Adrenal gland (tissue), 12 donors: ENCODE data around the gene WASL. TPM values are rescaled to one million over a fixed set of nuclear protein-coding genes. Genes with fewer than 3 reads are reported as not detected.

Experiments used
- DNase-seq, 7 donors: peaks; one replicate each; pipeline ENCODE4 v3.0.0-alpha.2; 2019 to 2020
- H3K27ac ChIP-seq, 5 donors: fragments of 200-600 bp; sonication (generic) in 4 of 5; 1 replicate in 3 of 5; 2 replicates in 2 of 5; pipeline versions ENCODE4 v1.5.1 to v1.8.0; 2016 to 2020; ENCODE audit warnings: mild to moderate bottlenecking in 1 of 5
- H3K27me3 ChIP-seq: fragments of 200-600 bp; 2 replicates; pipeline ENCODE4 v1.8.0; 2021
- H3K36me3 ChIP-seq, 2 donors: fragments of 200-600 bp; replicated peaks in 1 of 2; 1 replicate in 1 of 2; 2 replicates in 1 of 2; pipeline versions ENCODE4 v1.5.1 to v1.8.0; 2018 to 2022
- H3K4me1 ChIP-seq, 2 donors: fragments of 200-600 bp; replicated peaks in 1 of 2; 1 replicate in 1 of 2; 2 replicates in 1 of 2; pipeline versions ENCODE4 v1.5.1 to v1.8.0; 2018 to 2021
- H3K4me3 ChIP-seq, 4 donors: fragments of 200-600 bp; sonication (generic) in 3 of 4; one replicate each; pipeline ENCODE4 v1.5.1; 2016 to 2018
- H3K9me3 ChIP-seq, 3 donors: fragments of 200-600 bp; sonication (generic) in 1 of 3; replicated peaks in 1 of 3; 1 replicate in 2 of 3; 2 replicates in 1 of 3; pipeline versions ENCODE4 v1.5.1 to v1.8.0; 2016 to 2021
- POLR2A ChIP-seq, 2 donors: fragments of 450-650 bp; IDR thresholded peaks; one replicate each; pipeline ENCODE4 v1.6.1; 2017; ENCODE audit warnings: antibody characterized with exemption in 2 of 2, mild to moderate bottlenecking in 2 of 2, moderate library complexity in 1 of 2
- WGBS, 4 donors: extraction: QIAGEN DNeasy Blood & Tissue Kit in 2 of 4; methylation state at CpG; one replicate each; pipeline versions ENCODE4 v1.1.5 to v1.1.7; 2013 to 2017; 5-methylcytosine and 5-hydroxymethylcytosine counted together
- intact Hi-C, 2 donors: fragments of 100-400 bp; cut with DNase I; formaldehyde crosslinking; loops; one replicate each; pipeline versions ENCODE4 v1.14.1 to v1.15.0; 2022 to 2023
- polyA plus RNA-seq, 3 donors: library from polyadenylated mRNA; stranded (reverse); fragments of 200-250 nt in 2 of 3; fragments of 350-450 nt in 1 of 3; fragmentation: Illumina TruSeq in 1 of 3; extraction: RNeasy Lipid Tissue Mini Kit (QIAGEN cat#74804) in 1 of 3; gene quantifications; one replicate each; pipeline ENCODE4 v1.2.3, GENCODE V29; 2013 to 2014
- total RNA-seq, 9 donors: library from RNA; depleted of rRNA in 4 of 9; stranded (reverse); fragments of >200 nt in 4 of 9; fragments of 120-200 nt in 1 of 9; fragmentation: NEBNext Ultra II Directional in 1 of 9; extraction: Animal tissue kit (Norgen Biotek cat#: 25700) in 1 of 9; gene quantifications; one replicate each; pipeline versions ENCODE4 v1.1.0 to v1.2.4, GENCODE V29; 2013 to 2023
- TF ChIP-seq, protein P1 (sequence below), 6 experiments: fragments of 450-650 bp in 4 of 6; fragments of 200-600 bp in 2 of 6; sonication (generic) in 1 of 6; IDR thresholded peaks; 1 replicate in 5 of 6; 2 replicates in 1 of 6; pipeline versions ENCODE4 v1.5.1 to v1.8.0; 2016 to 2021; ENCODE audit warnings: antibody characterized with exemption in 6 of 6, mild to moderate bottlenecking in 2 of 6, moderate library complexity in 1 of 6
- donor health status: healthy with polysubstance abuse.
- donor health status: Bipolar disorder and iron deficiency.
- donor health status: DM: yes; HTN: yes; CAD: no.
- donor health status: DM: no; HTN: no; CAD: no.
- donor health status: DM: no; HTN: no; CAD: no.
- donor health status: DM: yes; HTN: yes; CAD: no.

Gene WASL
- total and polyA plus RNA-seq, 12 donors, result 12.2 to 52.1 (median 33.1) TPM

DNA sequence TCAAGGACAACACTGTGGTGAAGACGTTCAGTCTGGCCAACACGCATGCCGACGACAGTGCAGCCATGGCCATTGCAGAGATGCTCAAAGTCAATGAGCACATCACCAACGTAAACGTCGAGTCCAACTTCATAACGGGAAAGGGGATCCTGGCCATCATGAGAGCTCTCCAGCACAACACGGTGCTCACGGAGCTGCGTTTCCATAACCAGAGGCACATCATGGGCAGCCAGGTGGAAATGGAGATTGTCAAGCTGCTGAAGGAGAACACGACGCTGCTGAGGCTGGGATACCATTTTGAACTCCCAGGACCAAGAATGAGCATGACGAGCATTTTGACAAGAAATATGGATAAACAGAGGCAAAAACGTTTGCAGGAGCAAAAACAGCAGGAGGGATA lies 86.5 kb downstream of the WASL start:
- Histone ChIP-seq H3K9me3 (no peaks in the 10 kb centered on the region), H3K4me3 (no peak overlapping the region), H3K36me3 (no peaks in the 10 kb centered on the region), H3K27me3 (no peaks in the 10 kb centered on the region), H3K27ac (no peak overlapping the region), H3K4me1 (no peaks in the 10 kb centered on the region)
- 88 to 92% (median 89%) methylated on average over 15 of the region's 15 CpGs for WGBS, 4 donors
- intact Hi-C loops, result no loop called here
- DNase-seq, result no peak
- TF ChIP-seq, protein P1, sequence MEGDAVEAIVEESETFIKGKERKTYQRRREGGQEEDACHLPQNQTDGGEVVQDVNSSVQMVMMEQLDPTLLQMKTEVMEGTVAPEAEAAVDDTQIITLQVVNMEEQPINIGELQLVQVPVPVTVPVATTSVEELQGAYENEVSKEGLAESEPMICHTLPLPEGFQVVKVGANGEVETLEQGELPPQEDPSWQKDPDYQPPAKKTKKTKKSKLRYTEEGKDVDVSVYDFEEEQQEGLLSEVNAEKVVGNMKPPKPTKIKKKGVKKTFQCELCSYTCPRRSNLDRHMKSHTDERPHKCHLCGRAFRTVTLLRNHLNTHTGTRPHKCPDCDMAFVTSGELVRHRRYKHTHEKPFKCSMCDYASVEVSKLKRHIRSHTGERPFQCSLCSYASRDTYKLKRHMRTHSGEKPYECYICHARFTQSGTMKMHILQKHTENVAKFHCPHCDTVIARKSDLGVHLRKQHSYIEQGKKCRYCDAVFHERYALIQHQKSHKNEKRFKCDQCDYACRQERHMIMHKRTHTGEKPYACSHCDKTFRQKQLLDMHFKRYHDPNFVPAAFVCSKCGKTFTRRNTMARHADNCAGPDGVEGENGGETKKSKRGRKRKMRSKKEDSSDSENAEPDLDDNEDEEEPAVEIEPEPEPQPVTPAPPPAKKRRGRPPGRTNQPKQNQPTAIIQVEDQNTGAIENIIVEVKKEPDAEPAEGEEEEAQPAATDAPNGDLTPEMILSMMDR (IDR thresholded peaks at IDR 0.05), result no peak
- no peak for TF ChIP-seq POLR2A (IDR thresholded peaks at IDR 0.05)

DNA sequence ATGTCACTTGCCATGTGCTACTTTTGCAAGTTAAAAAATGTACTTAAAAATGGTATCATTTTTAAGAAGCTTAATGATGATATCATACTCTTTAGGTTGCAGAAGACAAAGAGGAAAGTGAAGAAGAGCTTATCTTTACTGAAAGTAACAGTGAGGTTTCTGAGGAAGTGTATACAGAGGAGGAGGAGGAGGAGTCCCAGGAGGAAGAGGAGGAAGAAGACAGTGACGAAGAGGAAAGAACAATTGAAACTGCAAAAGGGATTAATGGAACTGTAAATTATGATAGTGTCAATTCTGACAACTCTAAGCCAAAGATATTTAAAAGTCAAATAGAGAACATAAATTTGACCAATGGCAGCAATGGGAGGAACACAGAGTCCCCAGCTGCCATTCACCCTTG lies 87.0 kb downstream of the WASL start:
- no peaks in the 10 kb centered on the region for H3K9me3 ChIP-seq
- no peaks in the 10 kb centered on the region for H3K4me1 ChIP-seq
- H3K36me3 ChIP-seq, result no peaks in the 10 kb centered on the region
- TF ChIP-seq, protein P1 (IDR thresholded peaks at IDR 0.05), result no peak
- TF ChIP-seq POLR2A (IDR thresholded peaks at IDR 0.05), result no peak
- 62 to 89% (median 76%) methylated on average over 1 of the region's 1 CpG for WGBS, 4 donors
- DNase-seq, result no peak
- H3K4me3 ChIP-seq, result no peak overlapping the region
- no peak overlapping the region for H3K27ac ChIP-seq
- no peaks in the 10 kb centered on the region for H3K27me3 ChIP-seq
- intact Hi-C loops, result no loop called here

DNA sequence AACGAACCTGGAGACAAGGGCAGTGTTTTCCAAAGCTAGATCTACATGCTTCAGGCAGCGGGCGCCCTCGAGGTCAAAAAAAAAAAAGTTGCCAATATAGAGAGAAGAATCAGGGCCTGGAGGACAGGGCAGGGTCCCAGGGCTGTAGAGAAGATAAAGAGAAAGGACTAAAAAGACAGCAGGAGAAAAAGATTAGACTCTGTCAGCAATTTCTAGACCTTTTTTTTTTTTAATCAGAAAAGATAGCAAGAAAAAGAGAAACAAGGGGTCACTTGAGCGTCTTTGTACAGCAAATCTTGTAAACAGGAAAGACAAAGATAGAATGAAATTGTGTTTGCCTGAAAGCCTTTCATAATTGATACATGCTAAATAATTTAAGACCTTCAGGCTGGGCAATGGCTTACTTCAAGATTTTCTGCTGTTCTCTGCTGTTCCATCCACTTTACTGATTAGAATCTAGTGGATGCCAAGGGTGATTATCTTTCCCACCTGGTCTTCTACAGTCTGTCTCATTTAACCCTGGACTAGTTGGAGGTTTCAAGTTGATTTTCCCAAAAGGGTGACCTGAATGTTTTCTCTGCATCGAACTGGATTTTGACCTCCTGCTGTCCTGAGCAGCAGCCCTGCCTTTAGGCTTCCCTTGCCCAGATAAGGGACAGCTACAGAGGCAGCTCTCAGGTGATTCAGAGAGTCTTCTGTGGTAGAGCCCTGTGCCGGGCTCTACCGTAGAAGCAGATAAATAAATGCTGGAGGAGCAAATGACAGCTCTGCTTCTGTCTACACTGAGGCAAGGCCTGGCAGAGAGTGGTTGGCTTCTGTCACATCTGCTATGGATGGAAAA lies 88.1 kb downstream of the WASL start:
- no peak for DNase-seq
- no peak overlapping the region for H3K27ac ChIP-seq
- intact Hi-C loops, result no loop called here
- no peaks in the 10 kb centered on the region for H3K4me1 ChIP-seq
- no peak for TF ChIP-seq POLR2A (IDR thresholded peaks at IDR 0.05)
- TF ChIP-seq, protein P1 (IDR thresholded peaks at IDR 0.05), result no peak
- WGBS, 4 donors, result 72 to 78% (median 74%) methylated on average over 8 of the region's 8 CpGs
- no peaks in the 10 kb centered on the region for H3K9me3 ChIP-seq
- no peaks in the 10 kb centered on the region for H3K36me3 ChIP-seq
- H3K27me3 ChIP-seq, result no peaks in the 10 kb centered on the region
- no peak overlapping the region for H3K4me3 ChIP-seq

DNA sequence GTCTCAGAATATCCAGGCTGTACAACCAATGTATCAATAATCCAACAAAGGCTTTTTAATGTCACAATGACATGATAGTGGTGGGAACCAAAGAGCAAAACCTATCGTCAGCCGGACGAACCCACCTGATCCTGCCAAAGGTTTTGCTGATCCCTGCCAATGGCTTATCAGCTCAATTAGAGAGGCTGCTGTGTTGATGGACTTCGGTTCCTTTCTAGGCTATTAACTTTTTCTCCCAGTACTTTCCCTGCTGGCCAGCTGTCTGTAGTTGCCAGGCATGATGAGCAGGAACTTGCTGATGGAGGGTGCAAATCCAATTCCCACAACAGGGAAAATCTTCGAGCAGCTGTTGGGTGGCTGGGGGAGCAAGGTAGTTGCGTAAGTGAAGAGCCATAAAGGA lies 90.8 kb downstream of the WASL start:
- intact Hi-C loops, result no loop called here
- H3K4me1 ChIP-seq, result no peaks in the 10 kb centered on the region
- TF ChIP-seq, protein P1 (IDR thresholded peaks at IDR 0.05), result no peak
- TF ChIP-seq POLR2A (IDR thresholded peaks at IDR 0.05), result no peak
- WGBS, 4 donors, result 85 to 91% (median 90%) methylated on average over 6 of the region's 6 CpGs
- H3K4me3 ChIP-seq, result no peak overlapping the region
- no peaks in the 10 kb centered on the region for H3K36me3 ChIP-seq
- no peak overlapping the region for H3K27ac ChIP-seq
- H3K9me3 ChIP-seq, result no peaks in the 10 kb centered on the region
- H3K27me3 ChIP-seq, result no peaks in the 10 kb centered on the region
- DNase-seq, result no peak
